A673 (cell line): ENCODE data around the gene RPTOR. TPM values are rescaled to one million over a fixed set of nuclear protein-coding genes. Genes with fewer than 3 reads are reported as not detected.

Experiments used
- BruUV-seq: library from RNA; stranded (reverse); fragments of 400-500 nt; replicated peaks from 2 replicates; lab custom pipeline; 2021; lab: Mats Ljungman, UMichigan
- CTCF ChIA-PET: fragments of 300-600 bp; sonication (Branson Sonifier 250); formaldehyde crosslinking; loops from one replicate; lab custom pipeline; 2022; ENCODE audit warnings: antibody characterized with exemption; lab: Charles Lee
- POLR2A ChIA-PET: fragments of 300-600 bp; sonication (Branson Sonifier 250); formaldehyde crosslinking; loops from one replicate; lab custom pipeline; 2022; ENCODE audit warnings: antibody characterized with exemption; ENCODE audit not compliant: low non-redundant PET; lab: Charles Lee
- DNase-seq: peaks from one replicate; pipeline ENCODE4 v3.0.0-alpha.2; 2015; ENCODE audit warnings: low spot score
- H3K27ac ChIP-seq: fragments of 200-600 bp; sonication (generic); 2 replicates; pipeline ENCODE4 v1.5.1; 2016; ENCODE audit warnings: mixed run types, low read depth, mild to moderate bottlenecking, mixed read lengths, antibody characterized with exemption, low read length; ENCODE audit not compliant: poor library complexity, severe bottlenecking
- H3K27me3 ChIP-seq: fragments of 200-600 bp; sonication (generic); replicated peaks from 2 replicates; pipeline ENCODE4 v1.6.1; 2017; ENCODE audit warnings: mixed run types, low read depth, mild to moderate bottlenecking, mixed read lengths, antibody characterized with exemption, low read length; ENCODE audit not compliant: insufficient read depth, poor library complexity
- H3K36me3 ChIP-seq: fragments of 200-600 bp; sonication (generic); 2 replicates; pipeline ENCODE4 v1.6.1; 2016; ENCODE audit warnings: mixed run types, mild to moderate bottlenecking, mixed read lengths, antibody characterized with exemption, low read length; ENCODE audit not compliant: insufficient read depth, poor library complexity, severe bottlenecking
- H3K4me1 ChIP-seq: fragments of 200-600 bp; sonication (generic); 2 replicates; pipeline ENCODE4 v1.6.1; 2017; ENCODE audit warnings: mixed run types, mild to moderate bottlenecking, mixed read lengths, antibody characterized with exemption, low read length; ENCODE audit not compliant: insufficient read depth, poor library complexity, severe bottlenecking
- H3K4me3 ChIP-seq: fragments of 200-600 bp; sonication (generic); 2 replicates; pipeline ENCODE4 v1.5.1; 2016; ENCODE audit warnings: low read depth, mixed run types, mild to moderate bottlenecking, mixed read lengths, low read length; ENCODE audit not compliant: poor library complexity, severe bottlenecking
- H3K9me3 ChIP-seq: fragments of 200-600 bp; sonication (generic); 2 replicates; pipeline ENCODE4 v1.6.1; 2016; ENCODE audit warnings: mixed run types, low read depth, mild to moderate bottlenecking, mixed read lengths, antibody characterized with exemption, low read length; ENCODE audit not compliant: poor library complexity, severe bottlenecking
- EZH2 ChIP-seq: fragments of 200-600 bp; sonication (generic); IDR thresholded peaks from 2 replicates; pipeline ENCODE4 v1.6.1; 2017; ENCODE audit warnings: borderline replicate concordance, low read depth, mild to moderate bottlenecking, mixed read lengths, antibody characterized with exemption, low read length; ENCODE audit not compliant: poor library complexity, severe bottlenecking
- intact Hi-C: fragments of 100-400 bp; cut with micrococcal nuclease; formaldehyde crosslinking; loops from one replicate; pipeline ENCODE4 v1.10.0; 2022; ENCODE audit not compliant: unreplicated experiment
- total RNA-seq: library from RNA; stranded (reverse); gene quantifications from 2 replicates; pipeline ENCODE4 v1.2.3, GENCODE V29; 2021
- TF ChIP-seq, protein P1 (sequence below): fragments of 300-800, 200-600 bp; sonication (generic); conservative IDR thresholded peaks from 2 replicates; pipeline ENCODE4 v1.5.1; 2017; ENCODE audit warnings: low read depth, mild to moderate bottlenecking, antibody characterized with exemption, low read length, moderate library complexity, mixed read lengths

The RPTOR gene
- total RNA-seq, 1 experiment from 2014 or later, result 55.2 TPM

GRCh38 chr17:80717720-80718083, 173.1 kb downstream of the RPTOR start:
- no peaks in the 10 kb centered on the region for H3K36me3 ChIP-seq
- ChIA-PET POLR2A (no interaction called here), CTCF (no interaction called here)
- H3K27me3 ChIP-seq, result no peaks in the 10 kb centered on the region
- TF ChIP-seq EZH2, result no peak
- TF ChIP-seq, protein P1, sequence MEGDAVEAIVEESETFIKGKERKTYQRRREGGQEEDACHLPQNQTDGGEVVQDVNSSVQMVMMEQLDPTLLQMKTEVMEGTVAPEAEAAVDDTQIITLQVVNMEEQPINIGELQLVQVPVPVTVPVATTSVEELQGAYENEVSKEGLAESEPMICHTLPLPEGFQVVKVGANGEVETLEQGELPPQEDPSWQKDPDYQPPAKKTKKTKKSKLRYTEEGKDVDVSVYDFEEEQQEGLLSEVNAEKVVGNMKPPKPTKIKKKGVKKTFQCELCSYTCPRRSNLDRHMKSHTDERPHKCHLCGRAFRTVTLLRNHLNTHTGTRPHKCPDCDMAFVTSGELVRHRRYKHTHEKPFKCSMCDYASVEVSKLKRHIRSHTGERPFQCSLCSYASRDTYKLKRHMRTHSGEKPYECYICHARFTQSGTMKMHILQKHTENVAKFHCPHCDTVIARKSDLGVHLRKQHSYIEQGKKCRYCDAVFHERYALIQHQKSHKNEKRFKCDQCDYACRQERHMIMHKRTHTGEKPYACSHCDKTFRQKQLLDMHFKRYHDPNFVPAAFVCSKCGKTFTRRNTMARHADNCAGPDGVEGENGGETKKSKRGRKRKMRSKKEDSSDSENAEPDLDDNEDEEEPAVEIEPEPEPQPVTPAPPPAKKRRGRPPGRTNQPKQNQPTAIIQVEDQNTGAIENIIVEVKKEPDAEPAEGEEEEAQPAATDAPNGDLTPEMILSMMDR, result no peak
- H3K4me1 ChIP-seq, result peaks cover 13% of the 10 kb centered on the region
- no peak overlapping the region for H3K27ac ChIP-seq
- H3K4me3 ChIP-seq, result no peak overlapping the region
- BruUV-seq, result no TSS peak
- intact Hi-C loops, result no loop called here
- no peaks in the 10 kb centered on the region for H3K9me3 ChIP-seq
- peak; percentile 25 for DNase-seq

DNA sequence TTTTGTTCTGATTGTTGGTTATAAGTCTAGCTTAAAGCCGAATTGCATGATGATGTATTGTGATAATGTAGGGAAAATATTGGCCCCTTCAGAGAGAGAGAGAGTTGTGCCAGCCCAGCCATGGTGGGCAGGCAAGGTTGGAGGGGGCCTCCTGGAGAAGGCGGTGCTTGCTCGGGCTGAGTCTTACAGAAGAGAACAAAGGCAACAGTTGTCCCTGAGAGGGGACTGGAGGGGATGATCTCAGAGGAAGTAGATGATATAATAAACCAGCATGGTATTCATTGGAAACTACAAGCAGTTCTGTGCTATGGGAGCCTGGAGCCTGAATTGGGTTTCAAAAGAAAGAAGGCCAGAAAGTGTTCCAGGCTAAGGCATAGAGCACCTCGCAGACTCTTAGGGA, 173.8 kb downstream of the RPTOR start:
- intact Hi-C loops, result no loop called here
- no peaks in the 10 kb centered on the region for H3K9me3 ChIP-seq
- H3K4me3 ChIP-seq, result no peak overlapping the region
- peaks cover 13% of the 10 kb centered on the region for H3K4me1 ChIP-seq
- H3K27me3 ChIP-seq, result no peaks in the 10 kb centered on the region
- H3K36me3 ChIP-seq, result no peaks in the 10 kb centered on the region
- H3K27ac ChIP-seq, result no peak overlapping the region
- peak; percentile 46 for DNase-seq
- TF ChIP-seq, protein P1, result no peak
- TF ChIP-seq EZH2, result no peak
- BruUV-seq, result no TSS peak
- POLR2A ChIA-PET, result no interaction called here
- CTCF ChIA-PET, result no interaction called here

DNA sequence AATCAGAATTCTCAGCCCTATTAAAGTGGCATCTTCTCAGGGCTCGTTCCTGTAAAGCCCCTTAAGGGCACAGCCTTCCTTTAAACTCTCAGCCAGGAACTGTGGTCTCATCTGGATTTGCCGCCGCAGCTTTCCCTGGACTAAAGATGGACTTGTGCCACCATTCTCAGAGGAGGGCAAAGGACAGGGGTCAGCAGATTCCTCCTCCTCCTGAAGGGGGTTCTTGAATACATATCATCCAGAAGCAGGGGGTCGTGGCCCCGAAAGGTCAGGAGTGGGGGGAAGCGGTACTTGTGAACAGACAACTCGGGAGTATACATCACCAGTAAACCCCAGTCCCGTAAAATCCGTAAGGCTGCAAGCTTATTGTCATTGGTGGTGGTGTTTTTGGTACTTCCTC, 174.8 kb downstream of the RPTOR start:
- Histone ChIP-seq H3K4me1 (peaks cover 14% of the 10 kb centered on the region), H3K27ac (no peak overlapping the region), H3K4me3 (no peak overlapping the region), H3K36me3 (no peaks in the 10 kb centered on the region), H3K9me3 (no peaks in the 10 kb centered on the region), H3K27me3 (no peaks in the 10 kb centered on the region)
- BruUV-seq, result no TSS peak
- no peak for DNase-seq
- TF ChIP-seq EZH2, result no peak
- TF ChIP-seq, protein P1, result no peak
- POLR2A ChIA-PET, result no interaction called here
- intact Hi-C loops, result no loop called here
- CTCF ChIA-PET, result no interaction called here
